Activated T-cell treated with anti-CD3 and anti-CD28 coated beads for 4 hours (primary cell): ENCODE measurements around the gene ZNF132.
"Not testable (repeated sequence)": the region's sequence is repeated elsewhere in the genome, so short reads cannot be mapped to it uniquely, and the experiment has no call there.

Source experiments
- DNase-seq: peaks from one replicate; pipeline ENCODE4 v3.0.0-alpha.2; 2020

The ZNF132 gene

DNA sequence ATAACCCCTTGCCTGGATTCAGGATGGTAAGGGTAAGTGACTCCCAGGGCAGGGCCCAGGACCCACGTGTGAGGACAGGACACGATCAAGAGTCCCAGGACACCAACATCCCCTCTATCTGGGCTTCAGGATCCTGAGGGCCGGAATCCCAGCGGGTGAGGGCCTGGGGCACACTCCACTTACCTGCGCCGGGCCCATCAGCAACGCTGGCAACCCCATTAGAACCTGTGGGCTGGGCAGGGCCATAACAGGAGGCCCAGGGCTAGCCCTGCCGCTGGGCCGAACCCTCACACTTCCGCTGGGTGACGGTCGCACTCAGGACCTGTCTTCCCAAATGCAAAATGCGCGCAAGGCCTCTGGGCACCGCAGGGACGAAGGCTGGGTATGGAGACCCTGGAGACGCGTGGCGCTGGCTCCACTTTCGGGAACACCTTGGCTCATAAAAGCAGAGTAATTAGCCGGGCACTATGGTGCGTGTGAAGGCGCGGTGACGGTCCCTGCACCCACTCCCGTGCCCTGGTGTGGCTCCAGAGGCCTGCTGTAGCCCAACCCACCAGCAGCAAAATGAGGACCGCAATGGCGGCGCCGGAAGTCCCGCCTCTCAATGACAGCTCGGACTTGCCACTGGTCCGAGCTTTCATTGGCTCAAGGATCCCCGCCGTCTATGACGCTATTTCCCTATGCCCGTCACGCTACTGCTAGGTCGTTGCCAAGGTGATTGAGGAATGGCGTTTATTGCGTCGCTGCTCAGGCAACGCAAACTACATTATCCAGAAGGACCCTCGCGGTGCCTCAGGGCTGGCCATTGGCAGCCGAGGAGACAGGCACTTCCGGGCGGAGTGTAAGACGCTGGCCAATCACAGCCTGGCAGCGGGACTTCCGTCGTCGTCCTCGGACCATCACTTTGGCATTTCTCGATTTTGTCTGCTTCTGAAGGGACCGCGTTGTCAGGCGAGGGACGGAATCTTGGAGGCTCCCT, at the start of gene ZNF132:
TSS of gene ZNF132 (minus strand) at position 578 of the 979 bp plus-strand sequence. CDS start at position 246, 332 bp downstream.
- peak; percentile 85 for DNase-seq

DNA sequence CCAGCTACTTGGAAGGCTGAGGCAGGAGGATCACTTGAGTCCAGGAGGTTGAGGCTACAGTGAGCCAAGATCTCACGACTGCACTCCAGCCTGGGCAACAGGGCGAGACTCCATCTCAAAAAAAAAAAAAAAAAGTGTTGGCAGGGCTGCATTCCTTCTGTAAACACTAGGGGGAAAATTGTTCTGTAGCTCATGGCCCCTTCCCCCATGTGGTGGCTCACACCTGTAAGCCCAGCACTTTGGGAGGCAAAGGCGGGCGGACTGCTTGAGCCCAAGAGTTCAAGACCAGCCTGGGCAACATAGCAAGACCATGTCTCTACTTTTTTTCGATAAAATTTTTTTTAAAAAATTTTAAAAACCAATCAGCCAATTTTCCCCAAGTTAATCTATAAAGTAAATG, 44.4 kb upstream of the ZNF132 start:
- DNase-seq: not testable (repeated sequence)

DNA sequence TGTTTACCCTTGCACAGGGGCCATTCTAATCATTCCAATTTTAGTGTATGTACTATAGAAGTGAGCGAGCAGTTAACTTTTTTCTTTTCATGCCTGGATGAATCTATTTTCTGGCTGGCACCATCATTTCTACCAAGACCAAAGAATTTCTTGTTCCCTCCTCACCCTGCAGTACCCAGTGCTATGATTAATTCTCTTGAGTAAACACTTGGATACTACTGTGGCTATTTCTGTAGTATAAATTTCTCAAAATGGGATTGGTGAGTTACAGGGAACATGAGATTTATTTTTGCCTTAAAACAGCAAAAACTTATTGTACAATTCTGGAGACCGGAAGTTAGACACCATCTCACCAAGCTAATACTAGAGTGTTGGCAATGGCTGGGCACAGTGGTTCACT, 43.8 kb upstream of the ZNF132 start:
- no peak for DNase-seq

DNA sequence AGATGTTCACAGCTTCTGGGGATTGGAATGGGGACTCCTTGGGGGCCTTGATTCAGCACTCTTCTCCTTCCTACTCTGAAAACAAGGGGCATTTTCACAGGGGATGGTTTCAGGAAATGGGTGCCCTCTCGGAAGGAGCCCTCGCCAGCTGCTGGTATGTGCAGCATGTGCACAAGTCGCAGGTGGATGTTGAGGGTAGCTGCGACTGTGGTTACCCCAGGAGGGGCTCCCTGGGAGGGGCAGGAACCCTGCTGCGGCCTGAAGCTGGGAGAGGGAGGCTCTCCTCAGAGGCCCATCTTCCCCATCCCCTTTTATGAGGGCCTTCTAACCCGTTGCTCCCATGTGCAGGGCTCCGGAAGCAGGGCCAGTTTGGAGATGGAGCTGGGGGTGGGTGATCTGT, 42.4 kb upstream of the ZNF132 start:
- no peak for DNase-seq

DNA sequence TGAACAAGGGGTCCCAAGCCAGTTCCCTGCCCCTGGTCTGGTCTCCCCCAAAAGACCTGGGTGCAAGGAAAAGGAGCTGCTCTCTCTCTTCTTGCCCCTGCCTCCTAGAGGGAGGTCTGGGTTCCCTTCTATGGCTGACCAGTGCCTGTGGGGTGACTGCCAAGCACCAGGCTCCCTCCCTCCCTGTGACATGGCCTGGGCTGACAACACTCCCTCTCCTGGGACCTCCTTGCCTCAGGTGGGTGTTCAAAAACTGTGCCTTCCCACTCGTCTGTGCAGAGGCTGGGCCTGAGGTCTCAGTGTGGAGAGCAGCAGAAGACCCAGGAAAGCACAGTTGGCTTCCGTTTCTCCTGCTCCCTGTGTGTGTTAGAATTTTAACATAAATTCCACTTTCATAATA, 40.9 kb upstream of the ZNF132 start:
- no peak for DNase-seq

DNA sequence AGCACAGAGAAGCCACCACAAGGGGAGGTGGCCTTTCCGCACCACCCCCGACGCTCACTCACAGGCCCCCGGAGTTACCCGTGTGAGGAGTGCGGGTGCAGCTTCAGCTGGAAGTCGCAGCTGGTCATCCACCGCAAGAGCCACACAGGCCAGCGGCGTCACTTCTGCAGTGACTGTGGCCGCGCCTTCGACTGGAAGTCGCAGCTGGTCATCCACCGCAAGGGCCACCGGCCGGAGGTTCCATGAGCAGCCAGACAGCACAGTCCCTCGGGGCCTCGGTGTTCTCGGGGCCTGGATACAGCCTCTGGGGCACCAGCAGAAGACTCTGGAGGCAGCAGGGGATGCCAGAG, 40.5 kb upstream of the ZNF132 start:
- no peak for DNase-seq

DNA sequence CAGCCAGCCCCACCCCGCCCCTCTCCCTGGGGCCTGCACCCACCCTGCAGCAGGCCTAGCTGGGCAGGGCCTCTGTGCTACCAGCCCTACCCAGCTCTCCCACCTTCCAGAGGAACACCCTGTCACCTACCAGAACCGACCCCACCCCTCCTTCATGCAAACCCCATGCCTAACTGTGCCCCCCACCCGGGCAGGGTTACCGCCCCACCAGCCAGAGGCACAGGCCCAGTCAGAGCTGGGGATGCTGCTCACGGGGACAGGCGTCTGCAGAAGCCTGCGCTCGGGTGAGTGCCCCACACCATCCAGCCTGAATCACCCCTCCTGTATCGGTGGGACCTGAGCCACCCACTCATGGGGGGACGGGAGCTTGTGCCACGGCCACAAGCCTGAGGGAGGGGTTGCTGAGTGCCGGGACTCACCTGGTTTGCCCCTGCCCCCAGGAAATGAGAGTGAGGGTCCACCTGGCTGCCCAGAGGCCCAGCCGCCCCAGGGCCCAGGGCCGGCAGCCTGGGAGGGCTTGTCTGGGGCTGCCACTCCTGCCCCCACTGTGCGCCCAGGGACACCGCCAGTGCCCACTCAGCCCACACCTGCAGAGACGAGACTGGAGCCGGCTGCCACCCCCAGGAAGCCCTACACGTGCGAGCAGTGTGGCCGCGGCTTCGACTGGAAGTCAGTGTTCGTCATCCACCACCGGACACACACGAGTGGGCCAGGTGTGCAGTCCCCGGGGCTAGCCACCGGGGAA, 40.0 kb upstream of the ZNF132 start:
- DNase-seq: no peak

DNA sequence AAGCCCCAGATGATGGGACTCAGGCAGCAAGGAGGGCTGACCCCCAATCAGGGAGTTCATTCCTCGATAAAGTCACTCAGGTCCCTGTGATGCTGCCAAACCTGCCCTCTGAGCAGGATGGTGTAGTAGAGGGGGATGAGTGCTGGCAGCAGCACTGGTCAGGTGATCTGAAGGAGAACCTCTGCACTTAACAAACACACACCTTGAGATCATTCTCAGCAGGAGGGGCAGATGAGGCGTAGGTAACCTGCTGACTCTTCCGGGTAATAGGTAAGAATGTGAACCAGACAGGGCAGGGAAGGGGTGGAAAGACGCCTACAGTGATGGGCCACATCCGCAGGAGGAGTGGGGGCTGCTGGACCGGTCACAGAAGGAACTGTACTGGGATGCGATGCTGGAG, 39.4 kb upstream of the ZNF132 start:
- no peak for DNase-seq

DNA sequence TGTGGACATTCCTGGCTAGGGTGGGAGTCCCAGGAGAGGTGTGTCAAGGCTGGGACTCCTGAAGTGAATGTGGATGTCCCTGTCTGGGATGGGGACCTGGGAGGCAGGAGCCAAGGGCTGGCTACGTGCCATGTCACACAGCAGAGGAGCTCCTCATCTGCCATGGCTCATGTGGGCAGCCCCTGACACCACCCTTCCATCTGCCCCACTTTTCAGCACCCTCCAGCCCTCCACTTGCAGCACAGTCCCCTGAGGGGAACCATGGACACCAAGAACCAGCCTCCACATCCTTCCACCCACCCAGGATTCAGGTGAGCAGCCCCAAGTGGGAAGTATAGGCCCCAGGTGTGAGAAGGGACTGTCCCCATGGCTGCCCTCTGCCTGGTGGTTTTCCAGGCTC, 37.9 kb upstream of the ZNF132 start:
- DNase-seq: no peak

DNA sequence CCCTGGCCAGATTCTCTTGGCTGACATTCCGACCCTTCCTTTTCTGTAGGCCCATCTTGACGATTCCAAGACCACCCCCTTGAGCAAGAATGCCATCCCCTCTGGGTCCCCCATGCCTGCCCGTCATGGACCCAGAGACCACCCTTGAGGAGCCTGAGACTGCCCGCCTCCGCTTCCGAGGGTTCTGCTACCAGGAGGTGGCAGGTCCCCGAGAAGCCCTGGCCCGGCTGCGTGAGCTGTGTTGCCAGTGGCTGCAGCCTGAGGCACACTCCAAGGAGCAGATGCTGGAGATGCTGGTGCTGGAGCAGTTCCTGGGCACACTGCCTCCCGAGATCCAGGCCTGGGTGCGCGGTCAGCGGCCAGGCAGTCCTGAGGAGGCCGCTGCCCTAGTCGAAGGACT, 37.2 kb upstream of the ZNF132 start:
- DNase-seq: no peak

DNA sequence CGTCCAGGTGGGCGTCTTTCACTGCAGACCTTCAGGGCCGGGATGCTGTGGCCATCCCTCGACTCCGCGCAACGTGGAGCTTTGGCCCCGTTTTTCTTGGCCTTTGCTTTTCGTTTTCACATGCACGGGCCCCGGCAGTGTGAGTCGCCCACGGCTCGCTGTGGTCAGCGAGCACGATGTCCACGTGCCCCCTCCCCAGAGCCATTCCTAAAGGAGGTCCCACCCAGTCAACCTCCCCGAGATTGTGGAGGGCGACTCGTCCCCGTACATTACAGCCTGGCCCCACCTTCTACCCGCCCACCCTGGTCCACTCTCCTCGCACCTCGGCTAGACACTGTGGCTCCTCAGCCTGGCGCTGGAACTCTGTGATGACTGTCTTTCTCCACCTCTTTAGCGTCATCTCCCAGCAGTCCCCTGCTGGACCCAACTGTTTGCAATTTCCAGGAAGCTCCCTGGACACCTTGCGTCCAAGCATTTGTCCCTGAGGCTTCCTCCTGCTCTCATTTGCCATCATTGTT, 36.6 kb upstream of the ZNF132 start:
- DNase-seq: no peak

DNA sequence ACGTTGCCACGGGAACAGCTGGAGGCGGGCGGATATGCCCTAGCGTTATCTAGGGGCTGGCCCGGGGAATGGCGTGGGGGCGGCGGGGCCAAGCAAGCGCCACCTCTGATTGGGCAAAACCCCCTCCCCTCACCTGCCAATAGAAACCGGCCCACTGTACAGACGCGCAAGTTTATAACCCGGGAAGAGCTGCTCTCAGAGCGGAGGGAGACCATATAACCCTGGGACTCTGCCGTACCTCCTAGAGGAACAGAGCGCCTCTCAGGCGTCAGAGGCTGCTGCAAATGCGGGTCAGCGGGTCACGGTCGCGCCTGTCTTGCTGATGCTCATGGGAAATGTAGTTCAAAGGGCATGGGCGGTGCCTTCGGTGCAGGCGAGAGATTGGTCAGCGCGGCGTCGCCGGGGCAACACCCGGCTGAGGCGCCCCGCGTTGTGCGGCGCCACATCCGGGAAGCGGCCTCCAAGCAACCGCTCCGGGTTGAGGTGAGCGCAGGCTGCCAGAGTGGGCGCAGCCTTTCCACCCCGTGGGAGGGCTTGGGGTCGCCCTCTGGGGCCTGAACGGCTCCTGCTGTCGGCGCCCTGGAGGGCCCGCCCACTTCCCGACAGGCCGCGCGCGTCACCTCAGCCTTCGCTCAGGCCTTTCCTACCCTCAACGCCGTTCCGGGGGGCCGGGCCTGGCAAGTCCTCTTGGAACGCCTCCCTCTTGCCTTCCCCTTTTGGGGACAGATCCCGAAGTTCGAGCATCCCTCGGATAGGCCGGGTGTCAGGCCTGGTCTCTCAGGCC, 36.0 kb upstream of the ZNF132 start, which contains the start of gene ZNF446:
TSS of gene ZNF446 (plus strand) at position 639 of the 784 bp plus-strand sequence. CDS start 867 bp downstream, outside the sequence.
- peak; percentile 89 for DNase-seq

DNA sequence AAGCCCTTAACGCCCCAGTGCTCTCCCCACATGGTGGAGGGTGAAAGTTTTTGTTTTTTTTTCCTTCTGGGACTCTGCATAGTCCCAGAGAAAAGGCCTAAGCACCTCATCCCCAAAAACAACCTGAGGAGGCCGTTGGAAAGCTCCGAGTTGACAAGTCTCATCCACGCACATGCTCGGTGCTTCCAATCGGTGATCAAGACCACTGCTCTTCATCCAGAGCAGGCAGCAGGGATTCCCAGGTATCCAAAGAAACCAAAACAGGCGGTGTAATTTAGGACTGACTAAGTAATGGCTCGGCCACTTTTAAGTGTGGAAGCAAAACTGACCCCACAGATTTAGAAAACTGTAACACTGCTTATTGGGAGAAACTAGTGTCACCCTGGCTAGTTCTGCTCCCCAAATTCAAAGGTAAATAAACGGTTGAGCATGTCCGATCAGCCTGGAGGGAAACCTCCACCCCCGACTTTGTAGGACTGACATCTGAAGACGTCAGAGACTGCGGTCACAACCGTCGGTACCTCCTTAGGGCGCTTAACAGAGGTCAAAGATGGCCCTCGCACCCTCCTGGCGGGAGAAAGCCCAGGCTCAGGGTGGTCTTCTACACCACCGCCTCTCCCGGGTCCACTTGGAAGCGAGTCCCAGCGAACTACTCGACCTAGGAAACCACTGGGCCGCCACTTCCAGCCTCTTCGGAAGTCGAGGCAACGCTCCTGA, 35.2 kb upstream of the ZNF132 start:
- DNase-seq: no peak

DNA sequence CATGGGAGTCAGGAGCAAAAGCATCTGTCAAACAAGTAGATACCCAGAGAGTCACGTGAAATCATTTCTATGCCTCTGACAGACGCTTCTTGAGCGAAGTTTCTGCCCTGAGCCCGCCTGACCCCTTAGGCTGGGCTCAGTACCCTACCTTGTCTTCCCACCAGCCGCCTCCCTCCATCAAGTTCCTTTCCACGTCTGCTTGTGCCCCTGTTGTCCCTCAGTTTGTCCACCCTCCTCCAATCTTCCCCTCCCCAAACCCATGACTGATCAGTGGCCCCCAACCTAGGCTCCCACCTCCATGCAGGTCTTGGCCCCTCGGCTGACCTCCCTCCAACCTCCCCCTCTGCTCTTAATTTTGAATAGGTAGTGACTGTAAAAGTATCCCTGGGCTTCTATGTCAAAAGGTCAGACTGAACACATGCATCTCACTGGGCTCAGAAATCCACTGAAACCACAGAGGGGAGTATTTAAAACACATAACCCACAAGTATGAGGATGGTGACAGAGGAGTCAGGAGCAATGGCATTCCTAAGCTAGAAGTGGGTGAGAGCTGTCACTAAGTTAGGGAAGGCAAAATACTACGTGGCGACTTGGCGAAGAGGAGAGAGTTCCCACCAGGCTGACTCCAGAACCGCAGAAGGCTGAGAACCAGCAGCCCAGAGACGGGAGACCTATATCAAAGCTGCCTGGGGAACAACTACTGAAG, 34.5 kb upstream of the ZNF132 start:
- no peak for DNase-seq

DNA sequence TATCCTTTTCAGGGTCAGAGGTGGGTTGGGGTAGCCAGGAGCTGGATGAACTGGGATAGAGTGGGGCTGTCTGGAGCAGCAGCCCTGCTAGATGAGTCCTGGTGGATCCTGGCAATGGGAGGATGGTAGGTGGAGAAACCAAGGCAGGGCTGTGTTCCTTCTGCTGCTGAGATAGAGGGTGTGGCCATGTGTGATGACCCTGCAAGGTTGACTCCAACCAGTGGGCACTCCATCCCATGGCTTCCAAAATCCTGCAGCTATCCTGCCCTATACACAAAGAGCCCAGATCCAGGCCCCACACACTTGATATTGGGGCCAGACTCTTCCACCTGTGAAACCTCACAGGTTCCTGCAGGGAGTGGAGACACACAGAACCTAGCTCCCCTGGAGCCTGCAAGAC, 33.8 kb upstream of the ZNF132 start:
- no peak for DNase-seq

DNA sequence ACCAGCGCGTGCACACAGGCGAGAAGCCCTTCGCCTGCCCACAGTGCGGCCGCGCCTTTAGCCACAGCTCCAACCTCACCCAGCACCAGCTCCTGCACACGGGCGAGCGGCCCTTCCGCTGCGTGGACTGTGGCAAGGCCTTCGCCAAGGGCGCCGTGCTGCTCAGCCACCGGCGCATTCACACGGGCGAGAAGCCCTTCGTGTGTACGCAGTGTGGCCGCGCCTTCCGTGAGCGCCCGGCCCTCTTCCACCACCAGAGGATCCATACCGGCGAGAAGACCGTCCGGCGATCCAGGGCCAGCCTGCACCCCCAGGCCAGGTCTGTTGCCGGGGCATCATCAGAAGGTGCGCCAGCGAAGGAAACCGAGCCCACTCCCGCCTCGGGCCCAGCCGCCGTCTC, 31.8 kb upstream of the ZNF132 start:
- DNase-seq: no peak

DNA sequence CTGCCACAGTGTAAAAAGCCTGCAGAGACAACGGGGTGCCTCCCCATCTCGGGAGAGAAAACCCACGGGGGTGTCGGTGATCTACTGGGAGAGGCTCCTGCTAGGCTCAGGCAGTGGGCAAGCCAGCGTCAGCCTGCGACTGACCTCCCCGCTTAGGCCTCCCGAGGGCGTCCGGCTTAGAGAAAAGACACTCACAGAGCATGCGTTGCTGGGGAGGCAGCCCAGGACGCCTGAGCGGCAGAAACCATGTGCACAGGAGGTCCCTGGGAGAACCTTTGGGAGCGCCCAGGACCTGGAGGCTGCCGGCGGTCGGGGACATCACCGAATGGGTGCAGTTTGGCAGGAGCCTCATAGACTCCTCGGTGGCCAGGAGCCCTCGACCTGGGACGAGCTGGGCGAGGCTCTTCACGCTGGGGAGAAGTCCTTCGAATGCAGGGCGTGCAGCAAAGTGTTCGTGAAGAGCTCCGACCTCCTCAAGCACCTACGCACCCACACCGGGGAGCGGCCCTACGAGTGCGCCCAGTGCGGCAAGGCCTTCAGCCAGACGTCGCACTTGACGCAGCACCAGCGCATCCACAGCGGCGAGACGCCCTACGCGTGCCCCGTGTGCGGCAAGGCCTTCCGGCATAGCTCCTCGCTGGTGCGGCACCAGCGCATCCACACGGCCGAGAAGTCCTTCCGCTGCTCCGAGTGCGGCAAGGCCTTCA, 31.0 kb upstream of the ZNF132 start:
- DNase-seq: not testable (repeated sequence)

DNA sequence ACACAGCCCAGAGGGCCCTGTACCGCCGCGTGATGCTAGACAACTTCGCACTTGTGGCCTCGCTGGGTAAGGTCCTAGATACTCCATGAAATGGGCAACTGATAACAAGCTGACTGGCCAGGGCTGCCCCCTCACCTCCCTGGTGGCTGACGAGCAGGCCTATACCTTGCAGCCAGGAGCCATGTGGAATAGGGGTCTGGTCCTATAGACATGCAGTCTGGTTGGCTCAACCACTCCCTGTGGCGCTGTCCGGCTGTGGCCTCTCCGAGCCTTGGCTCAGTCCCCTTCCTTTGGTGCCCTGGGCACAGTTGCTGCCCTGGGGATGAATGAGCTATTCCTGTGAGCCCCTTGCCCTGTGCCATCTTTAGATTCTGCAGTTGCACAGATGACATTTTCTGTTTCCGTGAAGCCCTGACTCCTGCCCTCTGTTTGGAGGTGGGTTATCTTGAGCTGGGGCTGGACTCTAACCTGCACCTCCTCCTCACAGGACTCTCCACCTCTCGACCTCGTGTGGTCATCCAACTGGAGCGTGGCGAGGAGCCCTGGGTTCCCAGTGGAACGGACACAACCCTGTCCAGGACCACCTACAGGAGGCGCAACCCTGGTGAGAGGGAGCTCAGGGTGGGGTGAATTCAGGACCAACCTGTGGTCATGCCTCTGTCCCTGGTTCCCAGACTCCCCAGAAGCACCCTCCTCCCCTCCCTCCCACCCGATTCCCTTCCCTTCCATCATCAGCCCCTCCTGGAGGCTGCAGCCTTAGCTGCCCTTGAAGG, 29.5 kb upstream of the ZNF132 start:
- DNase-seq: no peak

DNA sequence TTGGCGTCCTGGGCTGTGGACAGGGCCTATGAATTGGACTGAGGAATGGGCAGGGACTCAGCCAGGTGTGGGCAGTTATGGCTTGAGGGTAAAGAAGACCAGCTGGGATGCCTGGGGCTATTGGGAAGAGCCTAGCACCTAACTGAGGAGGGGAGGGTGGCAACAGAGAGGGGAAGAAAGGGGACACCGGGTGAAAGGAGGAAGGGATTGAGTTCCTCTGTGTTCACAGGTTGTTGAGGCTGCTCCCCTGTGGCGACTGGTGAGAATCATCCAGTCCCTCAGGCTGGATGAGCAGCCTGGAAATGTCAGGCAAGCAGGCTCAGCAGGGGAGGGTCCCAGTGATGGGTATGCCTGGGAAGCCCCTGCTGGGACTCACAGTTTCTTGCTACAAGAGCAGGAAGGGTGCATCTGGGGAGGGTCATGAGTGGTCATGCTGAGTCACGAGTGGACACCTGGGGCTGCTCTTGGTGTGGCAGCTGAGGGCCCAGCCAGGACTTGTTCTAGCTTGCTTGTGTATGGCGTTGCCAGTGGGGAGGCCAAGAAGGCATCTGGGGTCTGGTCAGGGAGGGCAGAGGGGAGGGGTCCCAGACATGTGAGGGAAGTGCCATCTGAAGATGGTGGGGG, 28.4 kb upstream of the ZNF132 start:
- DNase-seq: no peak
